Umbilical cord (tissue), 2 donors: ENCODE measurements around the gene UGCG. TPM values are rescaled to one million over a fixed set of nuclear protein-coding genes. Genes with fewer than 3 reads are reported as not detected.
"Not testable (repeated sequence)": the region's sequence is repeated elsewhere in the genome, so short reads cannot be mapped to it uniquely, and the experiment has no call there.

Experiments used
- DNase-seq: peaks from one replicate; pipeline ENCODE4 v3.0.0-alpha.2; 2015; ENCODE audit warnings: low spot score
- total RNA-seq: library from RNA; depleted of rRNA; stranded (reverse); fragments of >200 nt; gene quantifications from one replicate; pipeline ENCODE4 v1.2.3, GENCODE V29; 2014; ENCODE audit warnings: low replicate concordance; ENCODE audit not compliant: insufficient read depth

The UGCG gene
- 61.6 TPM for total RNA-seq

DNA sequence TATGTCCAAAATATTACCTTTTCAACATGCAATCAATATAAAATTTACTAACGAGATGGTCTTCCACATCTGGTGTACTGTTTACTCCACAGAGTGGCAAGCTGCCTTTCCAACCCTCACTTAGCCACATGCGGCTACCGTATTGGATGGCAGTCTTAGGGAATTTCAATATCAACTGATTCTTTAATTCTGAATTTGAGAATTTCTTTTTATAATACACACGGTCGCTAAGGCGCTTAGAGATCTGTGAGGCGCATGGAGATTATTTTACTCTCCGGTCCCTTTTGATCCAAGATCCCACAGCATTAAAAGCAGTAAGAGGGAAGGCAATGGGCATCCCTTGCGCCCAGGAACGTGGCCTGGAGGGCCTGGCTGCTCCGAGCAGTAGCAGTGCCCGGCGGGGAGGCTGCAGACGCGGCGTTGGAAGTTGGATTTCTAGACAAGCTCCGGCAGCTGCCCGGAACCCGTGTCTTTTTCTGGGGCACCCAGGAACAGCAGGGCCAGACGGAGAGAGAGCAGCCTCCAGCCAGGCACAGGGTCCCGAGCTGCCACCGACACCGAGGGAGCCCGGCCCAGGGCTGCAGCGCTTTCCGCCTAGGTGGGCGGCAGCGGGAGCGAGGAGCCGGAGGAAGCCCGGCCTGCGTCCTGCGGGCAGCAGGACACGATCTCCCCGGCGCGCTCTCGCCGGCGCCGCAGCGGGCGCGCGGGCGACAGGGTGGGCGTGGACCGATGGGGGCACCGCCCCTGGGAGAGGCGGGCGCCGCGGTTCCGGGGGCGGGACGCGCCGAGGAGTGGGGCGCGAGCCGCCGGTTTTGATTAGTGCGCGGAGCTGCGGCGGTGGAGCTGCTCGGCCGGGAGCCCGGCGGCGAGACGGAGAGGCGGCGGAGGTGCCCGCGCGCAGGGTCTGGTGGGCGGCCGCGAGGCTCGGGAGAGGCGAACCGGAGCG, at the start of gene UGCG:
Gene UGCG, plus strand, starts transcription at position 819 of the 946 bp plus-strand sequence. CDS start 402 bp downstream, outside the sequence.
- peak; percentile 93 for DNase-seq

DNA sequence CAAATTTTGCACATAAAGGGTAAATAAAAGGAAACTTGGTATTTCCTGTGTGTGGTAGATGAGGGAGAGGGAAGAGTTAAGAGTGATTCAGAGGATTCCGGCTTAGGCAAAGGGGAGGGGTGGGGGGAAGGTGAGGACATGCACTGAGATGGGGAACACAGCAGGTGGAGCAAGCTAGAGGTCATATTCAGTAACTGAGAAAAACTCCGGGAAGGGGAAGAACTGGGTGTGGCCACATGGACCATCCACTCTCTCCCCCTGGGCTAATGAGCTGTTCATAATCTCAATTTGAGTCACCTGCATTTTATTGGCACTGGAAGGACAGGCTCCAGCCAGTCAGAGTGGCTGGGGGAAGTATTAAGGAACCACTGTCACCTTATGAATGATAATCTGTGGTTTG, 45.1 kb upstream of the UGCG start:
- no peak for DNase-seq

DNA sequence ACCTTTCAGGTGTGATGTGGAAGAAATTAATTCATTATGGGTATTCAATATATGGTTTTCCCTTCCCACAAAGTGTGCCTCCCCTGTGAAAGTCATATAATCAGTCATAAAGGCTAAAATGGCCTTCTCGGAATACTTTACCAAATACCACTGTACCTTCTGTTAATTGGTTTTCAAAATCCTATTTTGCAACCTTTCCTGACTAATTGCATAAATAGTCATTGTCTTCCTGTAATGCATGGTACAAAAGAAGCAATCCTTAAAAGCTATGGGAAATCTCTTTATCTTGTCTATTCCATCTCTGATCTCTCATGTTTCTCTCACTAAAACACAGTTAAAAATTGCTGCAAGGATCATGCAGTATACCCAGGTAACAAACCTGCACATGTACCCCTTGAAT, 44.3 kb upstream of the UGCG start:
- no peak for DNase-seq

DNA sequence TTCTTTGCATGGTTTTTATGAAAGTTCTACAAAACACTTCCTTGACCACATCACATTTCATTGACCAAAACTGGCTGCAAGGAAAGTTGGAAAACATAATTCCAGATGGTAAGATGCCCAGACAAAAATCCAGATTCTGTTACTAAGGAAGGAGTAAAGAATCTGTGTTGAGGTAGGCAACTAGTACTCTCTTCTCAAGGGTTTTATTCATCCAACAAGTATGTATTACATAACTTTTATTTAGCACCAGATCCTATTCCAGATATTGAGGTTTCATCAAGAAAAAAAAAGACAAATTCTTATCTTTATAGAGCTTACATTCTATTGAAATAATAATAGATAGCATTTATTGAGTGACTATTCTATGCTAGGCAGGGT, 43.2 kb upstream of the UGCG start:
- DNase-seq: no peak

DNA sequence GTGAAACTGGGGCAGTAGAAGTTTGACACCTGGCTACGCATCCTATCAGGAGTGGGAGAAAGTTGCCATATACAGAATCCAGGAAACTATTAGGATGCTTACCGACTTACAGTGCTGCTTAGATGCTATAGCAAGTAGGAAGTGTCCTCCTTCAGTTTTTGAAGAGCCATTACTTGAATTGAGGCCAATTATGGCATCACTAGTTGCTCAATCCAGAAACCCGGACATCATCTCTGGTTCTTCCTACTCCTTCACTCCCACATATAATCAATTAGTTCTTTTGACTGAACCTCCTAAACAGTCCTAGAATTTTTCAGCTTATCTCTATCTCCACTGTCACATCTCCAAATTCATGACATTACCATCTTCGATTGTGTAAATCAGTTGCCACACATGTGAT, 41.8 kb upstream of the UGCG start:
- no peak for DNase-seq

DNA sequence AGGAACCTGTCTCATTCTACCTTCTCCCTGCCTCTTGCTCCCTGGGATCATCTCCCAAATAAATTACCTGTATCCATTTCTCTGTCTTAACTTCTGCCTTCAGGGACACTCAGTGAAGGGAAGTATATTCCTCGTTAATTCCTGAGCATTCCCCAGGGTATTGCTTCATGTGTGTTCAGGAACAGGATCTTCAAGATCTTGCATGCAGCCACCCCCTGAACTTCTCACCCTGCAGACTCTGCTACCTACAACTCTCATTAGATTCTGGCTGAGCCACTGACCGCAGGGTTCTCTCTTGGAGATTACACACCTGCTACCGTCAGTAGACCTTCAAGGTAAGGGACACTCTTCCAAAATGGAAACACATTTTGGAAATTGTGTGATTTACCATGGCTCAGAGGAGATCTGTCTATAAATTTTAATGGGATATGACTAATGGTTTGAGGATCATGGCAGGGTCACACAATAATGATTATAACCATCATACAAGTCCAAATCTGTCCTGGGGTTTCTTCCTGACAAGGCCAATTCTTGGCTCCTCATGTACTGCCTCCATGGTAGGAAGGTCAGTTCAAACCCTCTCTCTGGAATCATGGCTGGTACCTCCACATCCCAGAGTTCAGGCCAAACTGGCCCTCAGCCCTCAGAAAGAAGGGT, 38.9 kb upstream of the UGCG start:
- DNase-seq: no peak

DNA sequence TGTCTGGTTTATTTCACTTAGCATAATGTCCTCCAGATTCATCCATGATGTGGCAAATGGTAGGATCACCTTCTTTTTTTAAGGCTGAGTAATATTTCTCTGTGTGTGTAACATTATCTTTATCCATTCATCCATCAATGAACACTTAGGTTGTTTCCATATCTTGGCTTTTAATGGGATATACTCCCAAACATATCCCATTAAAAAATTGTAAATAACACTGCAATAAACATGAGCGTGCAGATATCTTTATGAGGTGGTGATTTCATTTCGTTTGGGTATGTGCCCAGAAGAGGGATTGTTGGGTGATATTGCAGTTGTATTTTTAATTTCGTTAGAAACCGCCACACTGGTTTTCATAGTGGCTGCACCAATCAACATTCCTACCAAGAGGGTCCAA, 36.2 kb upstream of the UGCG start:
- DNase-seq: no peak

DNA sequence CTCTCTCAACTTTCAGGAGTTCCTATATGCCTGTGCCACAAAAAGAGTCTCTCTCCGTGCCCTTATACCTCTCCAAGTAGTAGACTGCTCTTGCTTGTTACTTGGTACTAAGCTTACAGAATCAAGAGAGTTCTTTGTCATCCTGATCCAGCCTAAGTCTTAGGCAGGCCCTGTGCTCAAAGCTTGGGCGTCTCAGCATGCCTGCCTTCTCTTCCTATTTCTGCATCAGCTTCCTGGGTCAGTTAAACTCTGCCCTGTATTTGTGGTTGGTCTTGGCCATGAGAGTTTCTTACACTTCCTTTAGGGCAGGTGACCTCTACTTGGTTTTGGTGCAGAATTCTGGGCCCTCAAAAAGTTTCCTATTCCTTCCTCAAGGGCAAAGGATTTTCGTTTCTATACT, 33.0 kb upstream of the UGCG start:
- no peak for DNase-seq

DNA sequence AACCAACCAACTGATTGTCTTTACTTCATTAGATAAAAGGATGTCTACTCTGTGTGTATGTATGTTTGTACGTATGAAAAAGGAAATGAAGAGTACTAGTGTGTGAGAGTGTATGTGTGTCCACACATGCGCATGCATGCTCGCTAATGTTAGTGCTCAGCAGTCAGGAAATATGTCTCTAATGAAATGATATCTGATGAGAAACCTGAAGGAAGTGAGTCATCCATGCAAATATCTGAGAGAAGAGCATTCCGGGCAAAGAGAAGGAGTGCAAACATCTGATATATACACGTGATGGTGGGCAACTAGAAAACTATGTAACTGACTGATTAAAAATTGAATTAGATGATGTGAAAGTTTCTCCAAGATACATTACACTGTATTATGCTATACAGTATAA, 29.6 kb upstream of the UGCG start:
- peak; percentile 15 for DNase-seq

DNA sequence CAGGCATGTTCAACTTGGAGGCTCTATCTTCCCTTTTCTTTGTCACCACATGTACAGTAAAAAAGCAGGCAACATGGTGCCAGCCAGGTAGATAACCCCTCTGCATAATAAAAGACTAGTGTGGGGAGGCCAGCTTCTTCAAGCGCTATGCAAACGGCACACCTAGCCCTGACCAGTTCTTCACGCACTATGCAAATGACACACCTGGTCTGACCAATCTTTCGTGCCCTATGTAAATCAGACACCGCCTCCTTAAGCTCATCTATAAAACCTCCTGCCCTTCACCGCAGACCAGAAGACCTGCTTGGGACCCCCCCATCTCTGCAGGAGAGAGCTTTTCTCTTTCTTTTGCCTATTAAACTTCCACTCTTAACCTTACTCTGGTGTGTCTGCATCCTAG, 28.1 kb upstream of the UGCG start:
- DNase-seq: no peak

DNA sequence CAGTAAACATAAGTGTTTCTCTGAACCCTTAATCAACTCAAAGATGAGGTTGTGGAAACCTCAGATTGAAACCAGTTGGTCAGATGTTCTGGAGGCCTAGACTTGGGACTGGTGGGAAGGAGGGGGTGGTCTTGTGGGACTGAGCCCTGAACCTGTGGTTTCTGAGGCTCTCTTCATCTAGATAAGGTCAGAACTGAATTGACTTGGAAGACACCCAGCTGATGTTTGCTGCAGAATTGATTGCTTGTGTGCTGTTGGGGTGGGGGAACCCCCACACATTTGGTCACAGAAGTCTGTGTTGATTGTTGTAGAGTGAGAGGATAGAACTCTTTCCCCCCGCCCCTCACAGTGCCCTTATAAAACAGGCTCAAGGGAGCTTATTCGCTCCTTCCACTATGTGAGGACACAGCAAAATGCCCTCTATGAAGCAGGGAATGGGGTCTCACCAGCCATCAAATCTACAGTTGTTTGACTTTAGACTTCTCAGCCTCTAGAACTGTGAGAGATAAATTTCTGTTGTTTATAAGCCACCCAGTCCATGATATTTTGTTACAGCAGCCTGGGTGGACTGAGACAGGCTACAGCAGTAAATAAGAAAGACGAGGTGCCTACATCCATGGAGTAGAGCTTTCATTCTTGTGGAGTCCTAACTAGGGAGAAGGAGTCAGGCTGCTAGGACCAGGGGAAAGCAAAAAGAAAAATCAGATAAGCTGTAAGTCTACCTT, 25.7 kb upstream of the UGCG start:
- DNase-seq: no peak

DNA sequence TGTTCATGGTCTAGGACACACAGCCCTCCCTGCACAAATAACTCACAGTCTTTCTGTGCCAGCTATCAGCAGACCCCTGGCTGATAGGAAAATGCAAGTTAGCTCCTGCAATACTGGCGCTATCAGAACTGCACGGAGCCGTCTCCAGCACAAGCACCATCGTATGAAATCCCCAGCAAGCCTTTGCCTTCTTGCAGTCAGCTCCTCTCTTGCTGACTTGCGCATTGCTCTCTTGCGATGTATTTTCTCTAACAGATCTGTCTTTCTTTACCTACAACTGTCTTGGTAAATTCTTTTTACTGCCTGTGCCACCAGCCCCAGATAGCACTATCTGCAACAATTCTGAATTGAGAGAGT, 25.1 kb upstream of the UGCG start:
- peak; percentile 26 for DNase-seq

DNA sequence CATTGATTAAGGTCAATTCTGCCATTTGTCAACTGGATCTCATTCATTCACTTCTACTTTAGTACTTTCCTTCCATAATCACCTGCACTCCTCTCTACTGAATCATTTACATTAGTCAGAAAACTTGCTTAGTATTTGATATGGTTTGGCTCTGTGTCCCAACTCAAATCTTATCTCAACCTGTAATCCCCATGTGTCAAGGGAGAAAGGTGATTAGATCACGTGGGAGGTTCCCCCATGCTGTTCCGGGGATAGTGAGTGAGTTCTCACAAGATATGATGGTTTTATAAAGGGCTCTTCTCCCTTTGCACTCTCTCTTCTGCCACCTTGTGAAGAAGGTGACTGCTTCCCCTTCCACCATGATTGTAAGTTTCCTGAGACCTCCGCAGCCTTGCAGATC, 23.7 kb upstream of the UGCG start:
- no peak for DNase-seq

DNA sequence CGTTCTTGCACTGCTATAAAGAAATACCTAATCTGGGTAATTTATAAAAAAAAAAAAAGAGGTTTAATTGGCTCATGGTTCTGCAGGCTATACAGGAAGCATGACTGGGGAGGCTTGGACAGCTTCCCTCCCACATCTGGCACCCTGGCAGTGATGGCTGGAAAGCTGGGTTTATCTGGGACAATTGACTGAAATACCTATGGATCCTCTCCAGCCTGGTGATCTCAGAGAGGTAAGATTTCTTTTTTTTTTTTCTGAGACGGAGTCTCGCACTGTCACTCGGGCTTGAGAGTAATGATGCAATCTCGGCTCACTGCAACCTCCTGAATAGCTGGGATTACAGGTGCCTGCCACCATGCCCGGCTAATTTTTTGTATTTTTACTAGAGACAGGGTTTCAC, 22.7 kb upstream of the UGCG start:
- no peak for DNase-seq

DNA sequence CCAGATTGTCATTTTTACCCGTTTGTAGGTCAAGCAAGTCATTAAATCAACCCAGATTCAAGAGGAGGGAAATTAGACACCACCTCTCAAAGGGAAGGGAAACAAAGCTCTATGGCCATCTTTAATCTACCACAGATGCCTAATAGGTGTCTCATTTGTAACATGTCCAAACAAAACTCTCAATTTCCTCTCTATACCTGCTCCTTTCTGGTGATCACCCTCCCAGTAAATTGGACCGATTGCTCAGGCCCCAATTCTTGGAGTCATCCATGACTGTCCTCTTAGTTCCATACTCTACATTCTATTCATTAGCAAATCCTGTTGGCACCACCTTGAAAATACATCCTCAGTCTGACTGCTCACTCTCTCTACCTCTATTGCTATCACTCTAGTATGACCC, 22.1 kb upstream of the UGCG start:
- DNase-seq: no peak

DNA sequence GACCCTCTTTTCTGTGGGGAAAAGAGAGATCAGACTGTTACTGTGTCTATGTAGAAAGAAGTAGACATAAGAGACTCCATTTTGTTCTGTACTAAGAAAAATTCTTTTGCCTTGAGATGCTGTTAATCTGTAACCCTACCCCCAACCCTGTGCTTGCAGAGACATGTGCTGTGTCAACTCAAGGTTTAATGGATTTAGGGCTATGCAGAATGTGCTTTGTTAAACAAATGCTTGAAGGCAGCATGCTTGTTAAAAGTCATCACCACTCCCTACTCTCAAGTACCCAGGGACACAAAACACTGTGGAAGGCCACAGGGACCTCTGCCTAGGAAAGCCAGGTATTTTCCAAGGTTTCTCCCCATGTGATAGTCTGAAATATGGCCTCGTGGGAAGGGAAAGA, 21.3 kb upstream of the UGCG start:
- DNase-seq: not testable (repeated sequence)

DNA sequence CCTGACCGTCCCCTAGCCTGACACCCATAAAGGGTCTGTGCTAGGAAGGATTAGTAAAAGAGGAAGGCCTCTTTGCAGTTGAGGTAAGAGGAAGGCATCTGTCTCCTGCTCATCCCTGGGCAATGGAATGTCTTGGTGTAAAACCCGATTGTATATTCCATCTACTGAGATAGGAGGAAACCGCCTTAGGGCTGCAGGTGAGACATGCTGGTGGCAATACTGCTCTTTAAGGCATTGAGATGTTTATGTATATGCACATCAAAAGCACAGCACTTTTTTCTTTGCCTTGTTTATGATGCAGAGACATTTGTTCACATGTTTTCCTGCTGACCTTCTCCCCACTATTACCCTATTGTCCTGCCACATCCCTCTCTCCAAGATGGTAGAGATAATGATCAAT, 20.9 kb upstream of the UGCG start:
- not testable (repeated sequence) for DNase-seq

DNA sequence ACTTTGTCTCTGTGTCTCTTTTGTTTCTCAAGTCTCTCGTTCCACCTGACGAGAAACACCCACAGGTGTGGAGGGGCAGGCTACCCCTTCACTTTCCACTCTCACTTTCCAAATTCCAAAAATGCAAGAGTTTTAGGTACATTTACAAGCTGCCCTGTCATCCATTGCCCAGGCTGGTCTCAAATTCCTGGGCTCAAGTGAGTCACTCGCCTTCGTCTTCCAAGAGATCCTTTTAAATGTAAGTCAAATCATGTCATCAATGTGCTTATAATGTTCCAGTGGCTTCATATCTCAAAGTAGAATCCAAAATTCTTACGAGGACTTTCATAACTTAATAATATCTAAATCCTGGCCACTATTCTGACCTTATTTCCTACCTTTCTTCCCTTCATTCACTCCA, 20.4 kb upstream of the UGCG start:
- no peak for DNase-seq

DNA sequence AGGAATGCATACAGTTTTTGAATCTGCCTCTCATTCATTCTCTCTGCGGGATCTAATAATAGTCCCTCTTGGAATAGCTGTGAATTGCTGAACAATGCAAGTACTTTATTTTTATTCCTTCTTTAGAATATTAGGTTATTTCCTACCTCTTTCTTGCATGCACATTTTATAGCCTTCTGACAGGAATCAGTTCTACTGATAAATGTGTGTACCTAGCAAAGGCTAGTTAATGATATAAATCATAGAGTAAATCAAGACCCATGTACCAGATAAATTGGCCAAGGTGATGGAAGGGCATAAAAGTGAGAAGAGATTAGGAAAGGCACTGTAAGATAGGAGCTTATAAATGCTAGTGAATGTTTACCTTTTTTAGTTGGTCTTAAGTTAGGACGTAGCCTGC, 19.2 kb upstream of the UGCG start:
- no peak for DNase-seq

DNA sequence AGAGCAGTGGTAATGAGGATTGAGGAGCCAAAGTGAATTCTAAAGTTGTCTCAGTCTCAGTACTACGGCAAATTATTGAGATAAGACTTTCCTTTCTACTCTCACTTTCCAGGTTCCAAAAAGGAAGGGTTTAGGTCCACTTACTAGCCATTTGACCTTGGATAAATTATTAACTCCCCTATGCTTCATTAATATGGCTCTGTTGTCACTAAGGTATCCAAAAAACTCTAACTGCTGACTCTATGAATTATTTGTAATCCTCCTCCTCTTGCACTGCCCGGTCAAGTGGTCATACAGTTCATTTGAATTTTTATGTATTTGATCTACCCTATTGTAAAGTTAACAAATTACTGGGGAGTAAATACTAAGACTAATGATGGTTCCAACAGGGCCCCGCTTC, 17.7 kb upstream of the UGCG start:
- no peak for DNase-seq

DNA sequence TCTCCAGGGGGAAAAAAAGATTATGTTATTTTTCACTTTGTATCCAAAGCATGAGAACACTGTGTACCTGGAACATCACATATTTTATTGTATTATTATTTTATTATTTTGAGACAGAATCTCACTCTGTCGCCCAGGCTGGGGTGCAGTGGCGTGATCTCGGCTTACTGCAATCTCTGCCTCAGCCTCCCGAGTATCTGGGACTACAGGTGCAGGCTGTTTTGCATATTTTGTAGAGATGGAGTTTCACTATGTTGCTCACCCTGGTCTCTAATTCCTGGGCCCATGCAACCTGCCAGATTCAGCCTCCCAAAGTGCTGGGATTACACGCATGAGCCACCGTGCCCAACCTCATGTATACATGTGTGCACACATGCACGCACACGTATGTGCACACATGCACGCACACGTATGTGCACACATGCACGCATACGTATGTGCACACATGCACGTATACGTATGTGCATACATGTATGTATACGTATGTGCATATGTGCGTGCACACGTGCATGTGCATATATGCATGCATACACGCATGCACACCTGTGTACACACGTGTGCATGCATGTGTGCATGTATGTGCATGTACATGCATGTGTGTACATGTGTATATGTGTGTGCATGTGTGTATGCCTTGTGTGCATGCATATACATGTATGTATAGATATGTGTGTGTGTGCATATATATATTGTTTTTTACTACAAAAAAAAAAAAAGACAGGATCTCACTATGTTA, 9.5 kb upstream of the UGCG start:
- DNase-seq: no peak

DNA sequence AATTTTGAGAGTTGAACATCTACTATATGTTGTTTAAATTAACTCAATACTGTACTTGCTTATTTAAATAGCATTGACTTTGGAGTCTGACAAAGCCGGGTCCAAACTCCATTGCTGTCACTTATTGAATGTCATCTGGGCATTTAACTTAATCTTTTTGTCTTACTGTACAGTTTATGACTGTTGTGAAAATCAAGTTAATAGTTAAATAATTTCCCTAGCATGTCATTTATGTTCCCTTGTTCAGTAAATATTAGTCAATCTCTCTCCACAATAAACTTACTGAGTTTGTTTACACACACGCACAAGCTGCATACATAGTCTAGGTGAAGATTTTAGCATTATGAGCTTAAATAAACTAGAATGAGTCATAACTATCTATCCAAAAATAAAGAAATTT, 6.3 kb upstream of the UGCG start:
- no peak for DNase-seq
